Stomach (tissue), 4 donors: Measurements from ENCODE around the gene NFIC.

Experiments
- POLR2A ChIP-seq, 4 donors: fragments of 450-650 bp; IDR thresholded peaks; one replicate each; pipeline ENCODE4 v1.6.1; 2016; ENCODE audit warnings: antibody characterized with exemption in 4 of 4, control low read depth in 2 of 4, mild to moderate bottlenecking in 1 of 4, moderate library complexity in 1 of 4
- POLR2AphosphoS5 ChIP-seq, 3 donors: sonication (generic); formaldehyde crosslinking; IDR thresholded peaks; one replicate each; pipeline ENCODE4 v1.6.1; 2016; ENCODE audit warnings: antibody characterized with exemption in 3 of 3
- TF ChIP-seq, protein P1 (sequence below), 7 experiments: fragments of 450-650 bp in 4 of 7; fragments of 200-600 bp in 3 of 7; sonication (generic) in 3 of 7; IDR thresholded peaks; one replicate each; pipeline ENCODE4 v1.5.1; 2016 to 2019; ENCODE audit warnings: antibody characterized with exemption in 7 of 7, control low read depth in 2 of 7, mild to moderate bottlenecking in 1 of 7

- TF ChIP-seq, protein P1, sequence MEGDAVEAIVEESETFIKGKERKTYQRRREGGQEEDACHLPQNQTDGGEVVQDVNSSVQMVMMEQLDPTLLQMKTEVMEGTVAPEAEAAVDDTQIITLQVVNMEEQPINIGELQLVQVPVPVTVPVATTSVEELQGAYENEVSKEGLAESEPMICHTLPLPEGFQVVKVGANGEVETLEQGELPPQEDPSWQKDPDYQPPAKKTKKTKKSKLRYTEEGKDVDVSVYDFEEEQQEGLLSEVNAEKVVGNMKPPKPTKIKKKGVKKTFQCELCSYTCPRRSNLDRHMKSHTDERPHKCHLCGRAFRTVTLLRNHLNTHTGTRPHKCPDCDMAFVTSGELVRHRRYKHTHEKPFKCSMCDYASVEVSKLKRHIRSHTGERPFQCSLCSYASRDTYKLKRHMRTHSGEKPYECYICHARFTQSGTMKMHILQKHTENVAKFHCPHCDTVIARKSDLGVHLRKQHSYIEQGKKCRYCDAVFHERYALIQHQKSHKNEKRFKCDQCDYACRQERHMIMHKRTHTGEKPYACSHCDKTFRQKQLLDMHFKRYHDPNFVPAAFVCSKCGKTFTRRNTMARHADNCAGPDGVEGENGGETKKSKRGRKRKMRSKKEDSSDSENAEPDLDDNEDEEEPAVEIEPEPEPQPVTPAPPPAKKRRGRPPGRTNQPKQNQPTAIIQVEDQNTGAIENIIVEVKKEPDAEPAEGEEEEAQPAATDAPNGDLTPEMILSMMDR (IDR thresholded peaks at IDR 0.05) = no peak
- TF ChIP-seq POLR2AphosphoS5 (IDR thresholded peaks at IDR 0.05) (no peak), POLR2A (IDR thresholded peaks at IDR 0.05) (no peak)
Measured at GRCh38 chr19:3372413-3372812, 6.0 kb downstream of the NFIC start.
